Left ventricle myocardium inferior (tissue), 1 donor: ENCODE data around the gene SLC39A11. TPM values are rescaled to one million over a fixed set of nuclear protein-coding genes. Genes with fewer than 3 reads are reported as not detected.

Source experiments
- DNase-seq: peaks from one replicate; pipeline ENCODE4 v3.0.0-alpha.2; 2020
- H3K27ac ChIP-seq: fragments of 200-600 bp; replicated peaks from 2 replicates; pipeline ENCODE4 v1.8.0; 2021
- H3K27me3 ChIP-seq: fragments of 200-600 bp; 2 replicates; pipeline ENCODE4 v1.8.0; 2021; ENCODE audit warnings: low read depth
- H3K36me3 ChIP-seq: fragments of 200-600 bp; 2 replicates; pipeline ENCODE4 v1.8.0; 2021
- H3K4me1 ChIP-seq: fragments of 200-600 bp; 2 replicates; pipeline ENCODE4 v1.8.0; 2021
- H3K4me3 ChIP-seq: fragments of 200-600 bp; 2 replicates; pipeline ENCODE4 v1.8.0; 2021; ENCODE audit warnings: mild to moderate bottlenecking, moderate library complexity
- H3K9me3 ChIP-seq: fragments of 200-600 bp; replicated peaks from 2 replicates; pipeline ENCODE4 v1.8.0; 2021
- CTCF ChIP-seq: fragments of 200-600 bp; IDR thresholded peaks from 2 replicates; pipeline ENCODE4 v1.8.0; 2021; ENCODE audit warnings: antibody characterized with exemption, mild to moderate bottlenecking, borderline replicate concordance
- intact Hi-C: fragments of 100-400 bp; cut with micrococcal nuclease; formaldehyde crosslinking; loops from one replicate; pipeline ENCODE4 v1.11.0; 2022
- total RNA-seq: library from RNA; stranded (reverse); fragmentation: NEBNext Ultra II Directional; extraction: Animal tissue kit (Norgen Biotek cat#: 25700); gene quantifications from one replicate; pipeline ENCODE4 v1.2.1, GENCODE V29; 2021
- donor health status: DM: no; HTN: yes; CAD: no; lungs with severe emphysema.

The SLC39A11 gene
- total RNA-seq, 1 donor from 2014 or later, result 6.4 TPM

GRCh38 chr17:73043686-73044581, 48.6 kb downstream of the SLC39A11 start:
- Histone ChIP-seq H3K27me3 (no peaks in the 10 kb centered on the region), H3K9me3 (peaks cover 22% of the 10 kb centered on the region), H3K4me1 (peaks cover 13% of the 10 kb centered on the region), H3K27ac (peak overlapping the region; percentile 50), H3K36me3 (no peaks in the 10 kb centered on the region), H3K4me3 (no peak overlapping the region)
- TF ChIP-seq CTCF, result no peak
- intact Hi-C loops, result no loop called here
- no peak for DNase-seq

- Histone ChIP-seq H3K27me3 (no peaks in the 10 kb centered on the region), H3K4me1 (peaks cover 13% of the 10 kb centered on the region), H3K4me3 (no peak overlapping the region), H3K9me3 (peaks cover 22% of the 10 kb centered on the region), H3K36me3 (no peaks in the 10 kb centered on the region), H3K27ac (peak overlapping the region; percentile 50)
- TF ChIP-seq CTCF, result no peak
- DNase-seq, result no peak
- intact Hi-C loops, result no loop called here
Measured at GRCh38 chr17:73042809-73043685, 49.4 kb downstream of the SLC39A11 start.

GRCh38 chr17:73042225-73042624, 50.3 kb downstream of the SLC39A11 start:
- Histone ChIP-seq H3K27me3 (no peaks in the 10 kb centered on the region), H3K4me1 (peaks cover 13% of the 10 kb centered on the region), H3K9me3 (peaks cover 22% of the 10 kb centered on the region), H3K36me3 (no peaks in the 10 kb centered on the region), H3K4me3 (no peak overlapping the region), H3K27ac (no peak overlapping the region)
- intact Hi-C loops, result no loop called here
- DNase-seq, result no peak
- TF ChIP-seq CTCF, result no peak

- no peak for TF ChIP-seq CTCF
- intact Hi-C loops, result no loop called here
- no peak overlapping the region for H3K4me3 ChIP-seq
Measured at GRCh38 chr17:73039282-73039681, 53.2 kb downstream of the SLC39A11 start.

GRCh38 chr17:73031472-73031871, 61.0 kb downstream of the SLC39A11 start:
- no peak for DNase-seq
- intact Hi-C loops, result no loop called here

More at GRCh38 chr17:73039282-73039681, 53.2 kb downstream of the SLC39A11 start:
- DNase-seq, result no peak
- Histone ChIP-seq H3K4me1 (peaks cover 13% of the 10 kb centered on the region), H3K27me3 (no peaks in the 10 kb centered on the region), H3K9me3 (peaks cover 22% of the 10 kb centered on the region), H3K36me3 (no peaks in the 10 kb centered on the region), H3K27ac (no peak overlapping the region)

More at GRCh38 chr17:73031472-73031871, 61.0 kb downstream of the SLC39A11 start:
- Histone ChIP-seq H3K4me3 (no peak overlapping the region), H3K27me3 (no peaks in the 10 kb centered on the region), H3K27ac (no peak overlapping the region), H3K9me3 (no peaks in the 10 kb centered on the region), H3K4me1 (peaks cover 7% of the 10 kb centered on the region), H3K36me3 (peaks cover 5% of the 10 kb centered on the region)
- no peak for TF ChIP-seq CTCF
